Effector memory CD4-positive, alpha-beta T cell (primary cell): ENCODE results near the gene RAB12.
"Not testable (repeated sequence)": the region's sequence is repeated elsewhere in the genome, so short reads cannot be mapped to it uniquely, and the experiment has no call there.

Experiments
- DNase-seq, 3 donors: peaks; one replicate each; pipeline ENCODE4 v3.0.0-alpha.2; 2020
- H3K27ac ChIP-seq: 2 replicates; pipeline ENCODE4 v1.7.0; 2013; ENCODE audit warnings: mild to moderate bottlenecking, low read length, moderate library complexity; ENCODE audit not compliant: insufficient read depth, poor library complexity, severe bottlenecking
- H3K27me3 ChIP-seq: replicated peaks from 2 replicates; pipeline ENCODE4 v1.7.0; 2013; ENCODE audit warnings: mild to moderate bottlenecking, low read length; ENCODE audit not compliant: insufficient read depth, control insufficient read depth, poor library complexity, severe bottlenecking
- H3K36me3 ChIP-seq: 2 replicates; pipeline ENCODE4 v1.7.0; 2013; ENCODE audit warnings: mild to moderate bottlenecking, low read length, moderate library complexity; ENCODE audit not compliant: control insufficient read depth, insufficient read depth
- H3K4me1 ChIP-seq: 2 replicates; pipeline ENCODE4 v1.7.0; 2013; ENCODE audit warnings: low read length, mild to moderate bottlenecking; ENCODE audit not compliant: control insufficient read depth, insufficient read depth, poor library complexity, severe bottlenecking
- H3K4me3 ChIP-seq: 2 replicates; pipeline ENCODE4 v1.7.0; 2013; ENCODE audit warnings: low read length, low read depth, mild to moderate bottlenecking; ENCODE audit not compliant: insufficient read depth, poor library complexity, severe bottlenecking
- H3K9me3 ChIP-seq: 2 replicates; pipeline ENCODE4 v1.7.0; 2013; ENCODE audit warnings: mild to moderate bottlenecking, low read length, moderate library complexity; ENCODE audit not compliant: control insufficient read depth

RAB12 gene

DNA sequence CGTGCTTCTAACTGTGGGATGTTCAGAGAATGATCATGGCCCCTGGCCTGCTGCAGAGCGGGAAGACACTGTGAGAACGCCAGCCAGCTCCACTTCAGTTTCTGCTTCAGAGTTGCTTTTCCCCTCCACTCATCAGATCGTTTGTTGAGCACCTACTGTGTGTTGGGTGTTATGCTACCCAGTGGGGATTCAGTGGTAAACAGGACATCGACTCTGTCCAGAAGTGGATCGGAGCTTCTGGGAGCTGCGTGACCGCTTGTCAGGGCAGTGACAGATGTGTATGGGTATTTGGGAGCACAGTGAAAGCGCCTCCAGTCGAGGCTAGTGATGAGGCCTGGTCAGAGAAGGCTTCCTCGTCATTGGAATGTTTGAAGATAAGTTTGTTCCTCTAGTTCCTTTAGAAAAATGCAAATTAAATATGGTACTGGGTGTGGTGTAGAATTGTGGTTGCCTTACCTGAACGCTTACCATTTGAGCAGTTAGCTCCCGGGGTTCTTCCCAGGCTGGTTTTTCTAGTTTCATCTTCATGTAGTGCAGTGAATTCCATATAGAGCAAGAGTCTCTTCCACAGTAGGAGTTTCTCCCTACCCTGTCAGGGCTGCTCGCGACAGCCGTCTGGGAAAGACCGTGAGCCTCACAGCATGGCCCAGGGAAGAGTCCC is 2.8 kb downstream of the RAB12 start:
- peaks cover 18% of the 10 kb centered on the region for H3K4me1 ChIP-seq
- H3K27me3 ChIP-seq, result no peaks in the 10 kb centered on the region
- no peaks in the 10 kb centered on the region for H3K36me3 ChIP-seq
- H3K4me3 ChIP-seq, result no peak overlapping the region
- no peak overlapping the region for H3K27ac ChIP-seq
- DNase-seq, result no peak
- no peaks in the 10 kb centered on the region for H3K9me3 ChIP-seq

DNA sequence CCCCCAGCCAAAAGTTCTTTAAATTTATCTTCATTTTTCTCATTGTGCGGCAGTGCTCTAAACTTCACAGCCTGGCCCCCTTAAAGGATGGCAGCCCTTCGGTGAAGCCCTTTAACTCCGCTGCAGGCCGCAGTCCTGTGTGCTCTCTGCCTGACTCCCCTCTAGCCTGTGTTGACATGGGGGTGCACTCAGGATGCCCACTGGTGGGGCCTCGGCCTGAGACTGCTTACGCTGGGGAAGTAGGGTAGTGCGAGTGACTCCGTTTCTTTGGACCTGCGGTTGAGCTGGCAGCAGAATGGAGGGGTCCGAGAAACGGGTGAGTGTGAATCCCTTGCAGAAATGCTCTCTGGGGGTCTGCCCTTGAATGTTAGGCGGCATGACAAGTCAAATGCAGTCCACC is 5.6 kb downstream of the RAB12 start:
- no peak for DNase-seq
- no peaks in the 10 kb centered on the region for H3K27me3 ChIP-seq
- H3K36me3 ChIP-seq, result peaks cover 4% of the 10 kb centered on the region
- no peak overlapping the region for H3K27ac ChIP-seq
- H3K4me1 ChIP-seq, result peaks cover 16% of the 10 kb centered on the region
- H3K9me3 ChIP-seq, result no peaks in the 10 kb centered on the region
- H3K4me3 ChIP-seq, result no peak overlapping the region

DNA sequence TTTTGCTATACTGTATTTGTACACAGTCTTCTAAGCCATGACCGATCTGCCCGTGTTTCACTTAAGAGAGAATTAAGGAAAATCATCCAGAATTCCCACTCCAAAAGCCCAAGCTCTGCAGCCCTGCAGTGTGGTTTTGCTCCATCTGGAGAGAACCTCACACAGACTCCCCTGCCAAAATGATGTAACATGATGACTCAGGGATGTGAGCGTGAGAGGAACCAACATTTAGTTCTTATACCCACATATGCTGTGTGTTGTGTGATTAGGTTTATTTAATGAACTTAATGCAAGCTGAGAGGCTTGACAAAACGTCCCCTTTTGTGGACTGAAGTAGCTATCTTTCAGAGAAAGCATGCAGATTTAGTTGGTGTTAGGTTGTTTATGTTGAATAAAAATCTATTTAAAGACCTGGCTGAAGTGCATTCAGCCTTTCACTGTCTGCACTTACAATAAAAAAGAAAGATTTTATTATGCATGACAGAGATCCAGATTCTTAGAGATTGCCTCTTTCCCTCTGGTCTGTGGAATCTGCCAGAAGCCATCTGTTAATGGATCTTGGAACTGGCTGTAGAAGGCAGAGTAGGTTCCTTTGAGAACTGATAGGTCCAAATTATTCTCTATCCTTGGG is 6.3 kb downstream of the RAB12 start:
- Histone ChIP-seq H3K27ac (no peak overlapping the region), H3K36me3 (peaks cover 4% of the 10 kb centered on the region), H3K4me3 (no peak overlapping the region), H3K27me3 (no peaks in the 10 kb centered on the region), H3K4me1 (peaks cover 16% of the 10 kb centered on the region), H3K9me3 (no peaks in the 10 kb centered on the region)
- DNase-seq, result no peak

DNA sequence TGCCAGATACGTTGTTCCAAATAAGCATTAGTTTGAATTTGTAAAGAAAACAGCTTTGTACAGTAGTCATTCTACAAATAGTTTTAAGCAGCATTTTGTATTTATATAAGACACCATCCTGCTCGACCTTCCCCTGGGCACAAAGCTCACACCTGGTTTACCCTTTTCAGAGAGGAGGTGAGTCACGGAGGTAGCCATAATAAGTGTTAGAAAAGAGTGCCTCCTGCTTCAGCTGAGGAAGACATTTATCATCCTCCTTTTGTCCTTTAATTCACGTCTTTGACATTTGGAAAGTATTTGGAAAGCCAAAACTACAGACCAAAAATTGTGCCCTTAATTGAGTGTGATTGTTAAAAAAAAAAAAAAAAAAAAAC is 6.8 kb downstream of the RAB12 start:
- Histone ChIP-seq H3K4me1 (peaks cover 16% of the 10 kb centered on the region), H3K4me3 (no peak overlapping the region), H3K36me3 (peaks cover 4% of the 10 kb centered on the region), H3K27ac (no peak overlapping the region), H3K9me3 (no peaks in the 10 kb centered on the region), H3K27me3 (no peaks in the 10 kb centered on the region)
- no peak for DNase-seq

GRCh38 chr18:8617907-8618306 is 8.7 kb downstream of the RAB12 start:
- peaks cover 2% of the 10 kb centered on the region for H3K4me1 ChIP-seq
- H3K4me3 ChIP-seq, result no peak overlapping the region
- no peaks in the 10 kb centered on the region for H3K27me3 ChIP-seq
- peaks cover 4% of the 10 kb centered on the region for H3K36me3 ChIP-seq
- no peak overlapping the region for H3K27ac ChIP-seq
- H3K9me3 ChIP-seq, result no peaks in the 10 kb centered on the region
- no peak for DNase-seq

DNA sequence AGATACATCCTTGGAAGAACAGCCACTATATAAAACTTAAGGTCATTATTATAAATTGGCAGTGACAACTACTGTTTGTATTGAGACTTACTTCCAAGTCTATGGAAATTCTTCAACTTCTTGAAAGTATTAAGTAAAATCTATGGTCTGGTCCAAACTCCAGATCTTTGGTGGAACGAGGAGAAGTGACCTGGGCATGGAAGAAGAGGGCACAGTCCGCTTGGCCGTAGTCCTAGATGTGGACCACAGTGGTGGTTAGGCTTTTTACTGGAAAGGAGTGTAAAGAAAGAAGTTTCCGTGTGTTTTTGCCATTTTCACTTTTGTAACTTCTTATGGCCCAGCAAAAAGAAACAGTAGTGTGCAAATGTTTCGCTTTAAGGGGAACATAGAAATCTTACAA is 9.8 kb downstream of the RAB12 start:
- Histone ChIP-seq H3K4me3 (no peak overlapping the region), H3K27me3 (no peaks in the 10 kb centered on the region), H3K4me1 (peaks cover 2% of the 10 kb centered on the region), H3K9me3 (no peaks in the 10 kb centered on the region), H3K36me3 (peaks cover 4% of the 10 kb centered on the region), H3K27ac (no peak overlapping the region)
- DNase-seq, result no peak

GRCh38 chr18:8619835-8620577 is 10.8 kb downstream of the RAB12 start:
- no peaks in the 10 kb centered on the region for H3K9me3 ChIP-seq
- H3K27me3 ChIP-seq, result no peaks in the 10 kb centered on the region
- no peak overlapping the region for H3K4me3 ChIP-seq
- no peak for DNase-seq
- H3K27ac ChIP-seq, result no peak overlapping the region
- peaks cover 10% of the 10 kb centered on the region for H3K36me3 ChIP-seq
- H3K4me1 ChIP-seq, result peaks cover 2% of the 10 kb centered on the region

DNA sequence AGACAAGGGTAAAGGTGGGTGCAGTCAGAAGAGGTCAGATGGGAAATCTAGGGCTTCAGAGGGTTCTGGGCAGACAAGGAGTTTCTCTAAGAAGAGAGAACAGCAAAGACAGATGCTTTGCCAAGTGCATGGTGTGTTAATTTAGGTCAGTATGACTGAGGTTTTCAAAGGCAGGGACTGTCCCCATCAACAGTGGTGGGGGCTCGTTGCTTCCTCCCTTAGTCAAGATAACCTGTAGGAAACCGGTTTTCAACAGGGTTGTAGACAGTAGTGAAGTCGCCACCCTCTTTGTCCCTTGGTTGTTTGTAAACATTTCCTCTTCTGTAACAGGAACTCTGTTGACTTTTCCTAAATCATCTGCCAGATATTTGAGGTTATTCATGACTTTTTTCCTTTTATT is 11.6 kb downstream of the RAB12 start:
- Histone ChIP-seq H3K36me3 (peaks cover 18% of the 10 kb centered on the region), H3K9me3 (no peaks in the 10 kb centered on the region), H3K27ac (no peak overlapping the region), H3K27me3 (no peaks in the 10 kb centered on the region), H3K4me3 (no peak overlapping the region), H3K4me1 (peaks cover 2% of the 10 kb centered on the region)
- DNase-seq, result no peak

- not testable (repeated sequence) for H3K27me3 ChIP-seq, H3K4me3 ChIP-seq, H3K27ac ChIP-seq, DNase-seq, H3K4me1 ChIP-seq, H3K9me3 ChIP-seq
- peaks cover 29% of the 10 kb centered on the region for H3K36me3 ChIP-seq
Measured at GRCh38 chr18:8622625-8623024, 13.4 kb downstream of the RAB12 start.

- H3K4me1 ChIP-seq, result peaks cover 2% of the 10 kb centered on the region
- no peaks in the 10 kb centered on the region for H3K9me3 ChIP-seq
- no peak overlapping the region for H3K4me3 ChIP-seq
- H3K36me3 ChIP-seq, result peaks cover 29% of the 10 kb centered on the region
- no peaks in the 10 kb centered on the region for H3K27me3 ChIP-seq
- no peak for DNase-seq
- H3K27ac ChIP-seq, result no peak overlapping the region
Measured at GRCh38 chr18:8623549-8624106, 14.4 kb downstream of the RAB12 start.
